ENCODE measurements around the gene DVL2. TPM values are rescaled to one million over a fixed set of nuclear protein-coding genes. Genes with fewer than 3 reads are reported as not detected.

DVL2 gene
- total RNA-seq, 1 experiment from 2014 or later, result 82.9 TPM

DNA sequence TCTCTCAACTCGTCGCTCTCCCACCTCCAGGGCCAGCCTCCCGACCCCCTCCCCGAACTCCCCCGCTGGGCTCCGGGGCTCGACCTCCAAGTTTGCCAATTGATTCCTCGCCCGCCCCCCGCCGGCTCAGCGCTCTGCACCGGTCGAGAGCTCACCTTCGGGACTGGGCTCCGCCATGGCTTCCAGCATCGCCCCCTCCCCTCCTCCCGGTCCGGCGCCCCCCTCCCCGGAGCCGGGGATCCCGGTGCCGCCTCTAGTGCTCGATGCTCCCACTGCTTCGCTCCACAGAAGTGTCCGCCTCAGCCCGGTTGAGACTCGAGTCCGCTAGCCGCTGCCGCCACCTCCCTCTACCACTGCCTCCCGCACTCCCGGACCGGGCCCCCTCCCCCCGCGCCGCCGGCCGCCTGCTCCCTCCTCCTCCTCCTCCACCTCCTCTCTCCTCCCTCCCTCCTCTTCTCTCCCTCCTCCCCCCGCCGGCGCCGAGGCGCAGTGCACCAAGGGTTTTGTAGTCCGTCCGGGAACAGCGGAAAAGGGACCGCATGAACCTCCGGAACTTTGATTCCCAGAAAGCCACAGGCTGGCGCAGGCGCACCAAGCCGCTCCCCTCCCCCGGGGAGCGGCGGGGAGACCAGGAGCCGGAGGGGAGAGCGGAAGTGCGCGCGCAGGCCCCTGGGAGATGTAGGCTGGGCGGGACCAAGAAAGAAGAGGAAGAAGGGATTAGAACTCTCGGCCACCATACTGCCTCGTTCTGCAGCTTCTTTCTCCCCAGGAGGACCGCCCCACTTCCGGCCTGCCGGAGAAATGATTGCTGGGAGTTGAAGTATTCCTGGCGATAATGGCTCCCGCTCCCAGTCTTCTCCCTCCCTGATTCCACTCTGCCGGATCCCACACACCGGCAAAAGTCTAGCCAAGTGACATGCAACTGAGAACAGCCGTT, 5.0 kb upstream of the DVL2 start, which contains the start of gene PHF23:
TSS of gene PHF23 (minus strand) at position 367 of the 937 bp plus-strand sequence. CDS start at position 189, 178 bp downstream.
- Histone ChIP-seq H4K5ac (ENCODE audit: insufficient read length, low read depth, low read length) (no peak within 1 kb of the TSS), H3K9ac (ENCODE audit: extremely low read depth, insufficient read length, low read length) (peak within 1 kb of the TSS; percentile 72), H2BK15ac (ENCODE audit: low read depth, low read length) (no peak within 1 kb of the TSS), H2AFZ (ENCODE audit: low read length) (no peak within 1 kb of the TSS), H4K91ac (ENCODE audit: insufficient read length, low read depth, low read length) (no peak within 1 kb of the TSS), H3K79me2 (ENCODE audit: insufficient read depth, low read length) (peaks cover 8% of the 10 kb centered on the region; the same call in 1 of the 2 replicates), H3K18ac (ENCODE audit: insufficient read length, low read depth, low read length) (peak within 1 kb of the TSS; percentile 51), H3K4me1 (ENCODE audit: insufficient read depth, low read length) (no peaks in the 10 kb centered on the region), H2AK5ac (ENCODE audit: insufficient read length, low read length) (no peak within 1 kb of the TSS), H3K27me3 (ENCODE audit: insufficient read depth, low read length) (no peaks in the 10 kb centered on the region), H3T11ph (ENCODE audit: low read length) (no peak within 1 kb of the TSS), H2BK120ac (ENCODE audit: low read depth, low read length, poor library complexity, severe bottlenecking) (no peak within 1 kb of the TSS), H3K27ac (ENCODE audit: insufficient read length, low read depth, low read length) (no peak within 1 kb of the TSS), H2BK5ac (ENCODE audit: insufficient read length, low read length) (no peak within 1 kb of the TSS), H4K8ac (replicated peaks; ENCODE audit: insufficient read length, low read depth, low read length) (no peak within 1 kb of the TSS), H3K4me2 (ENCODE audit: insufficient read depth, insufficient read length, low read length) (peak within 1 kb of the TSS; percentile 61), H3K79me1 (ENCODE audit: insufficient read depth, low read depth, low read length, poor library complexity, severe bottlenecking) (peaks cover 9% of the 10 kb centered on the region), H3K56ac (ENCODE audit: insufficient read length, low read depth, low read length) (no peak within 1 kb of the TSS), H3K14ac (ENCODE audit: insufficient read depth, low read length) (peak within 1 kb of the TSS; percentile 66), H3K23me2 (ENCODE audit: insufficient read length, low read depth, low read length, poor library complexity, severe bottlenecking) (peaks cover 7% of the 10 kb centered on the region), H3K9me3 (ENCODE audit: control insufficient read depth, low read depth, low read length) (no peaks in the 10 kb centered on the region), H2BK20ac (ENCODE audit: low read depth, low read length, poor library complexity, severe bottlenecking) (no peak within 1 kb of the TSS), H3K23ac (ENCODE audit: insufficient read length, low read depth, low read length) (no peak within 1 kb of the TSS), H4K20me1 (ENCODE audit: control insufficient read depth, insufficient read depth, insufficient read length) (no peaks in the 10 kb centered on the region), H2BK12ac (ENCODE audit: insufficient read length, low read depth, low read length) (no peak within 1 kb of the TSS), H3K4ac (ENCODE audit: low read depth, low read length) (no peak within 1 kb of the TSS)
- DNase-seq, result peak; percentile 100
- Mint-ChIP-seq H3K36me3 (ENCODE audit: insufficient read depth in 1 of 3, low read depth in 3 of 3) (peaks cover 33 to 63% (median 55%) of the 10 kb centered on the region in 3 experiments), H3K4me3 (peak within 1 kb of the TSS; percentile 95 to 97), H3K27ac (peak within 1 kb of the TSS; percentile 95 to 99 (median 97); a peak in 6 of 7 replicates), H3K27me3 (ENCODE audit: low read depth) (no peaks in the 10 kb centered on the region; the same call in 1 of the 2 replicates), H3K9me3 (peaks cover 0 to 2% of the 10 kb centered on the region in 2 experiments; a peak in 2 of 5 replicates), H3K4me1 (peaks cover 42 to 52% of the 10 kb centered on the region in 2 experiments)
- WGBS (ENCODE audit: extremely low coverage, insufficient read length, low lambda C conversion rate), result no CpG with 5 or more reads among the region's 72 CpGs
- TF ChIP-seq, protein P1, sequence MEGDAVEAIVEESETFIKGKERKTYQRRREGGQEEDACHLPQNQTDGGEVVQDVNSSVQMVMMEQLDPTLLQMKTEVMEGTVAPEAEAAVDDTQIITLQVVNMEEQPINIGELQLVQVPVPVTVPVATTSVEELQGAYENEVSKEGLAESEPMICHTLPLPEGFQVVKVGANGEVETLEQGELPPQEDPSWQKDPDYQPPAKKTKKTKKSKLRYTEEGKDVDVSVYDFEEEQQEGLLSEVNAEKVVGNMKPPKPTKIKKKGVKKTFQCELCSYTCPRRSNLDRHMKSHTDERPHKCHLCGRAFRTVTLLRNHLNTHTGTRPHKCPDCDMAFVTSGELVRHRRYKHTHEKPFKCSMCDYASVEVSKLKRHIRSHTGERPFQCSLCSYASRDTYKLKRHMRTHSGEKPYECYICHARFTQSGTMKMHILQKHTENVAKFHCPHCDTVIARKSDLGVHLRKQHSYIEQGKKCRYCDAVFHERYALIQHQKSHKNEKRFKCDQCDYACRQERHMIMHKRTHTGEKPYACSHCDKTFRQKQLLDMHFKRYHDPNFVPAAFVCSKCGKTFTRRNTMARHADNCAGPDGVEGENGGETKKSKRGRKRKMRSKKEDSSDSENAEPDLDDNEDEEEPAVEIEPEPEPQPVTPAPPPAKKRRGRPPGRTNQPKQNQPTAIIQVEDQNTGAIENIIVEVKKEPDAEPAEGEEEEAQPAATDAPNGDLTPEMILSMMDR (conservative IDR thresholded peaks at IDR 0.05), result no peak

Data from H9 (cell line).